NCI-H510A (cell line): ENCODE data around the gene DBNDD1.

Experiments used
- DNase-seq: peaks from one replicate; lab custom pipeline; 2025; lab: John Stamatoyannopoulos, UW

Gene DBNDD1

DNA sequence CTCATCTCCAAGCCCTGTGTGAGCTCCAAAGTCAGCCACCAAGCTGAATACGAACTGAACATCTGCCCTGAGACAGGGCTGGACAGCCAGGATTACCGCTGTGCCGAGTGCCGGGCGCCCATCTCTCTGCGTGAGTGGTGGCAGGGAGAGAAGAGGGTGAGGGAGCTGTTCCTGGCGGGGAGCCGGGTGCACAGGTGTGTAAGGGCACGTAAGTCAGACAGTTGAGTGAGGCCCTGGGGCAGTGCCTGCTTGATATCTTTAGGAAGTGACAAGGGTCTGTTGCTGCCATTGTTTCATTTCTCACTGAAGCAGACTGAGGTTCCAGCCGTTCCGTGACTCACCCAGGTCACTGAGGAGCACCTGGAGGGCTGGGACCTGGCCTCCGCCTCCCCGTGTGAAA, 58.3 kb downstream of the DBNDD1 start:
- DNase-seq, result no peak

DNA sequence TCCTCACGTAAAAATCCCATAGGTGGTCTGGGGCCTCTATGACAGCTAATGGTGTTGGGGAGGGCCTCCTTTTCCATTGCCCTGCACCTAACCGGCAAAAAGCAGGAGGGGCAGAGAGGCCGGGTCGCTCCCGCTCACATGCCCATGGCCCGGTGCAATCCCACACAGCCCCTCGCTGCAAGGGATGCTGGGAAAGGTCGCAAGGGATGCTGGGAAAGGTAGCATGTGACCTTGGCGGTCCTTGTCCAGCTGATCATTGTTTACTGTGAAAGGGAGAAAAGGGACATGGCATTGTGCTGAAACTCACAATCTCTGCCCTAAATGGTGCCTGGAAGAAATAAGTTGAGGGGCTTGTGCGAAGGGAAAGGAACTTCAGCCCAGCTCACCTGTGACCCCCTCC, 60.7 kb downstream of the DBNDD1 start:
- no peak for DNase-seq

- DNase-seq, result no peak
These were observed 61.2 kb downstream of the DBNDD1 start for GRCh38 chr16:89958068-89958467.

GRCh38 chr16:89957216-89957785, 62.0 kb downstream of the DBNDD1 start:
- DNase-seq, result no peak

GRCh38 chr16:89956505-89957215, 62.6 kb downstream of the DBNDD1 start:
- DNase-seq, result no peak

DNA sequence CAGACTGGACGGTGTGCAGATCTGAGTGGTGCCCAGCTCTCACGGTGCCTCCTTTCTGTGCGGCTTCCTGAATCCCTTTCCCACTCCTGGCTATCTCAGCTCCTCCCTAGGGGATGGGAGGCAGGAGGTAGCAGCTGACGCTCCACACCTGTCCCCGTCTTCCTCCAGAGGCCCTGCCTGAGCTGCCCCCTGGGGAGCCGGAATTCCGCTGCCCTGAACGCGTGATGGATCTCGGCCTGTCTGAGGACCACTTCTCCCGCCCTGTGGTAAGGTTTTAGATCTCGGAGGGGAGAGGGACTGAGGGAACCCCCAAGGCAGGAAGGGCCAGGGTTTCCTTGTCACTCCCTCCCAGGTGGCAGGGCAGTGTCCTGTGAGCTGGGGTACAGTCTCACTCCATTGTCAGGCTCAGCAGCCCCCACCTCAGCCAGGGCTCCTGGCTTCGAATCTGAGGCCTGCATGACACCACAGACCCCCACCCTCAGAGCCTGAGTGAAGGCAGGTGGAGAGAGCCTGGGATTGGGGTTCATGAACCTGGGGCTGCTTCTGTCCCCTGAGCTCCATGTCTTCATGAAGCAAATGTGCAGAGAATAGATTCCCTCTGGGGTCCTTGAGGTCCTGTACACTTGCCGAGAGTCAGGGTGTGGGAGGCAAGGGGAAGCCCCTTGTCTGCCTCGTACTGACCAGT, 64.1 kb downstream of the DBNDD1 start:
- DNase-seq, result no peak
